ENCODE data around the gene SOX5. TPM values are rescaled to one million over a fixed set of nuclear protein-coding genes. Genes with fewer than 3 reads are reported as not detected.

SOX5 gene
- total RNA-seq, 2 donors from 2014 or later: 3.9 to 5.1 TPM

DNA sequence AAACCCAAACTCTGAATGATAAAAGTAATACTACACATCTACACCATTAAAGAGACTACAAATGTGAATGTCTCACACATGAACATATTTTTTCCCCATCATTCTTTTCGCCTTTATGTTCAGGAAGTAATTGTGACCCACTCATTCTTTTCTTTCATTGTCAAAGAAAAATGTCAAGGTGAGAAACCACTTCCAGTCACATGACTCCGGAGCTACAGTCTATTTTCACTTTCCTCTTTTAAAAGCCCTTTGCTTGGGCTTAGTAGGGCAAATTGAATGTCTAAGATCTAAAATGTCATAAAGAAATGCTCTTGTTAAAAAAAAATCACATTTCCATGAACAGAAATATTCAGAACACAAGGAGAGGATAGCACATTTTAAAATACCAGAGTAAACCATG lies 461.3 kb downstream of the SOX5 start:
- DNase-seq (no peak), ATAC-seq (no peak)
- intact Hi-C loops (cut with DNase I, micrococcal nuclease): no loop called here

- intact Hi-C loops (cut with DNase I, micrococcal nuclease): no loop called here
- no peak for DNase-seq
- ATAC-seq: no peak
These were observed 465.2 kb downstream of the SOX5 start for GRCh38 chr12:23484238-23484637.

- intact Hi-C loops (cut with DNase I, micrococcal nuclease): no loop called here
- ATAC-seq: no peak
These were observed 466.9 kb downstream of the SOX5 start for GRCh38 chr12:23482571-23482970.

More at GRCh38 chr12:23482571-23482970, 466.9 kb downstream of the SOX5 start:
- no peak for DNase-seq

All from left colon (tissue), 2 donors.